K562 (cell line): ENCODE measurements around the gene PRM3. TPM values are rescaled to one million over a fixed set of nuclear protein-coding genes. Genes with fewer than 3 reads are reported as not detected.

Source experiments
- ATAC-seq: fragments of 200-7000 bp; cut with Tn5 transposase; 3 replicates; pipeline ENCODE4 v1.9.1; 2020; ENCODE audit warnings: moderate library complexity
- BruUV-seq: library from RNA; stranded (reverse); fragments of 400-500 nt; replicated peaks from 2 replicates; lab custom pipeline; 2021; lab: Mats Ljungman, UMichigan
- CTCF ChIA-PET: fragments of 300-600 bp; formaldehyde crosslinking; extraction: SDS; loops from one replicate; lab custom pipeline; 2021; ENCODE audit warnings: low intra/inter-chr PET ratio; lab: Yijun Ruan, JAX
- POLR2A ChIA-PET: fragments of 300-600, 350-650 bp; sonication (Branson Sonifier 250); formaldehyde crosslinking; extraction: SDS; loops from one replicate; lab custom pipeline; 2021; ENCODE audit warnings: antibody characterized with exemption, inconsistent platforms; lab: Yijun Ruan, JAX
- DNase-seq, 4 experiments: peaks; one replicate each; pipeline versions ENCODE4 v3.0.0 to v3.0.0-alpha.2; 2011 to 2018; ENCODE audit warnings: low spot score in 3 of 4, mixed read lengths in 3 of 4; ENCODE audit errors: extremely low read depth in 1 of 4
- FAIRE-seq: peaks from 2 replicates; lab custom pipeline; 2011; peaks lifted over from hg19 to GRCh38; lab: Jason Lieb, UNC
- H2AFZ ChIP-seq: 2 replicates; pipeline ENCODE4 v1.6.0; 2011; ENCODE audit warnings: low read depth, low read length, control low read depth, inconsistent platforms
- H3K27ac ChIP-seq: fragments of 200-600 bp; 3 replicates; pipeline ENCODE4 v1.8.0; 2011; ENCODE audit warnings: low read depth, mild to moderate bottlenecking, control low read depth, inconsistent platforms, low read length, moderate library complexity, mixed read lengths; ENCODE audit errors: extremely low read depth
- H3K27me3 ChIP-seq, 2 experiments: fragments of 300-600 bp in 1 of 2; 2 replicates in 1 of 2; 3 replicates in 1 of 2; pipeline versions ENCODE4 v1.6.0 to v1.8.0; 2011; ENCODE audit warnings: inconsistent platforms in 2 of 2, low read length in 2 of 2, mild to moderate bottlenecking in 1 of 2, mixed read lengths in 1 of 2, moderate library complexity in 1 of 2; ENCODE audit not compliant: control insufficient read depth in 2 of 2, insufficient read depth in 2 of 2
- H3K36me3 ChIP-seq: fragments of 300-600 bp; 3 replicates; pipeline ENCODE4 v1.8.0; 2011; ENCODE audit warnings: mild to moderate bottlenecking, low read length, inconsistent platforms; ENCODE audit not compliant: control insufficient read depth, insufficient read depth
- H3K4me1 ChIP-seq, 2 experiments: fragments of 200-600 bp in 1 of 2; replicated peaks in 1 of 2; 2 replicates in 1 of 2; 3 replicates in 1 of 2; pipeline versions ENCODE4 v1.5.1 to v1.8.0; 2011; ENCODE audit warnings: inconsistent platforms in 2 of 2, low read length in 2 of 2, mild to moderate bottlenecking in 1 of 2, mixed read lengths in 1 of 2, moderate library complexity in 1 of 2; ENCODE audit not compliant: control insufficient read depth in 2 of 2, insufficient read depth in 2 of 2
- H3K4me2 ChIP-seq: 2 replicates; pipeline ENCODE4 v1.6.1; 2011; ENCODE audit warnings: low read length, control low read depth, inconsistent platforms, mixed read lengths; ENCODE audit not compliant: insufficient read depth
- H3K4me3 ChIP-seq: fragments of 200-600 bp; sonication (generic), shearing (Covaris generic); 2 replicates; pipeline ENCODE4 v1.5.1; 2016; ENCODE audit warnings: control low read depth, inconsistent platforms
- H3K79me2 ChIP-seq: fragments of 200-600 bp; 3 replicates; pipeline ENCODE4 v1.8.0; 2011; ENCODE audit warnings: low read length, inconsistent platforms; ENCODE audit not compliant: control insufficient read depth, insufficient read depth
- H3K9ac ChIP-seq, 2 experiments: 2 replicates each; pipeline versions ENCODE4 v1.6.0 to v1.6.1; 2011; ENCODE audit warnings: low read depth in 2 of 2, low read length in 2 of 2, control low read depth in 1 of 2, inconsistent platforms in 1 of 2, mild to moderate bottlenecking in 1 of 2, mixed read lengths in 1 of 2; ENCODE audit not compliant: insufficient read depth in 1 of 2
- H3K9me1 ChIP-seq: one replicate; pipeline ENCODE4 v1.6.0; 2011; ENCODE audit warnings: inconsistent platforms, mild to moderate bottlenecking, low read length, moderate library complexity; ENCODE audit not compliant: control insufficient read depth, insufficient read depth
- H3K9me3 ChIP-seq: replicated peaks from 2 replicates; pipeline ENCODE4 v1.5.1; 2011; ENCODE audit warnings: low read depth, low read length, inconsistent platforms; ENCODE audit not compliant: control insufficient read depth, insufficient read depth
- H4K20me1 ChIP-seq: replicated peaks from 2 replicates; pipeline ENCODE4 v1.6.1; 2011; ENCODE audit warnings: low read length, inconsistent platforms, mixed read lengths; ENCODE audit not compliant: control insufficient read depth, insufficient read depth
- ELF2 ChIP-seq: fragments of 250-450 bp; sonication (Bioruptor Pico); IDR thresholded peaks from 2 replicates; pipeline ENCODE4 v1.5.0; 2021; ENCODE audit warnings: mild to moderate bottlenecking
- ILF3 ChIP-seq: fragments of 450-650 bp; IDR thresholded peaks from 2 replicates; pipeline ENCODE4 v1.6.1; 2018; ENCODE audit warnings: antibody characterized with exemption, mild to moderate bottlenecking, moderate library complexity, borderline replicate concordance
- MAX ChIP-seq: sonication (generic); formaldehyde crosslinking; IDR thresholded peaks from 2 replicates; pipeline ENCODE4 v1.9.0; 2022; ENCODE audit warnings: mild to moderate bottlenecking, missing genetic modification reagents
- POLR2AphosphoS2 ChIP-seq: IDR thresholded peaks from 2 replicates; pipeline ENCODE4 v1.6.1; 2012; ENCODE audit warnings: low read length, improper control_type of control experiment
- RBM39 ChIP-seq: fragments of 200-400 bp; formaldehyde crosslinking; optimal IDR thresholded peaks from 2 replicates; pipeline ENCODE3; 2018; ENCODE audit warnings: low read depth, low read length
- SMARCA5 ChIP-seq: fragments of 450-650 bp; IDR thresholded peaks from 2 replicates; pipeline ENCODE4 v1.6.1; 2016
- ZBTB5 ChIP-seq: fragments of 450-650 bp; IDR thresholded peaks from 2 replicates; pipeline ENCODE4 v1.6.1; 2017; ENCODE audit warnings: antibody characterized with exemption
- ZNF277 ChIP-seq: fragments of 250-450 bp; sonication (Bioruptor Pico); IDR thresholded peaks from 2 replicates; pipeline ENCODE4 v1.8.0; 2022; ENCODE audit warnings: inconsistent platforms, mild to moderate bottlenecking, moderate library complexity, borderline replicate concordance
- ZNF512 ChIP-seq: IDR thresholded peaks from 2 replicates; pipeline ENCODE4 v1.6.1; 2016; ENCODE audit warnings: missing genetic modification characterization, missing compliant biosample characterization
- WGBS: fragments of 100-300 bp; shearing (Covaris generic); methylation state at CpG from one replicate; pipeline ENCODE4 v1.1.6; 2016; ENCODE audit warnings: low coverage, mixed read lengths; ENCODE audit not compliant: insufficient coverage; ENCODE audit errors: missing lambda C conversion rate; 5-methylcytosine and 5-hydroxymethylcytosine counted together
- in situ Hi-C: fragments of 300-500 bp; cut with MboI; formaldehyde crosslinking; loops from 4 replicates; pipeline ENCODE4 v1.15.0; 2018; ENCODE audit warnings: inconsistent platforms, mixed read lengths
- intact Hi-C: fragments of 100-400 bp; cut with micrococcal nuclease; formaldehyde crosslinking; loops from 2 replicates; pipeline ENCODE4 v1.14.2; 2022
- polyA plus RNA-seq, 8 experiments: library from polyadenylated mRNA; depleted of rRNA in 4 of 8; stranded (reverse) in 5 of 8; unstranded in 3 of 8; fragments of >200 nt; fragmentation: Nextera tagmentation in 2 of 8; fragmentation: Illumina TruSeq in 1 of 8; extraction: Ambion mirVana in 2 of 8; extraction: Trizol in 1 of 8; gene quantifications; 2 replicates each; pipeline versions ENCODE4 v1.2.1 to v1.2.3, GENCODE V29; 2011 to 2014; ENCODE audit warnings: inconsistent platforms in 1 of 8, missing spikeins in 1 of 8
- total RNA-seq, 7 experiments: library from RNA; depleted of rRNA in 6 of 7; stranded (reverse); fragments of >200 nt in 6 of 7; fragmentation: Illumina TruSeq in 2 of 7; extraction: Trizol in 2 of 7; gene quantifications; 2 replicates each; pipeline versions ENCODE4 v1.2.1 to v1.2.3, GENCODE V29; 2011 to 2021; ENCODE audit warnings: low replicate concordance in 1 of 7

Gene PRM3
- total and polyA plus RNA-seq, 9 of the 15 experiments (the other 6 are each of a cell fraction or from before 2014, with no cell fraction given): not detected

GRCh38 chr16:11270602-11271162 is 2.7 kb downstream of the PRM3 start:
- no peaks in the 10 kb centered on the region for H3K9me1 ChIP-seq
- no peaks in the 10 kb centered on the region for H3K79me2 ChIP-seq
- no peak overlapping the region for H3K4me2 ChIP-seq
- in situ Hi-C loops (no loop called here), intact Hi-C loops (no loop called here)
- H3K9ac ChIP-seq: no peak overlapping the region
- no TSS peak for BruUV-seq
- TF ChIP-seq ZBTB5 (no peak), ZNF512 (tag) (no peak), ZNF277 (CRISPR knock-in tag) (no peak), ELF2 (CRISPR knock-in tag) (no peak), MAX (CRISPR knock-in tag) (no peak), ILF3 (no peak), SMARCA5 (no peak), POLR2AphosphoS2 (no peak), RBM39 (no peak)
- H3K27ac ChIP-seq: no peak overlapping the region
- no peak overlapping the region for H2AFZ ChIP-seq
- H3K4me3 ChIP-seq: no peak overlapping the region
- ChIA-PET POLR2A (interaction anchor here (0.6 to 1.2 kb wide), 3 partner anchors 10 to 17 kb away, joined by 3 to 5 read pairs (median 4); no protein-coding TSS in a partner anchor), CTCF (no interaction called here)
- WGBS: 6% methylated on average over 2 of the region's 2 CpGs
- H3K36me3 ChIP-seq: no peaks in the 10 kb centered on the region
- FAIRE-seq (no peak), ATAC-seq (no peak), DNase-seq (no peak)
- no peaks in the 10 kb centered on the region; the same call in 1 of the 2 replicates for H3K9me3 ChIP-seq
- peaks cover 0 to 12% of the 10 kb centered on the region in 2 experiments; a peak in 2 of 5 replicates for H3K4me1 ChIP-seq
- H4K20me1 ChIP-seq: 0 out of 2 replicates have a peak, but pooled peaks cover 2% of the 10 kb centered on the region
- H3K27me3 ChIP-seq: peaks cover 7 to 25% of the 10 kb centered on the region in 2 experiments; a peak in 4 of 5 replicates
